ENCODE data around the gene CACNA1C.

DNA sequence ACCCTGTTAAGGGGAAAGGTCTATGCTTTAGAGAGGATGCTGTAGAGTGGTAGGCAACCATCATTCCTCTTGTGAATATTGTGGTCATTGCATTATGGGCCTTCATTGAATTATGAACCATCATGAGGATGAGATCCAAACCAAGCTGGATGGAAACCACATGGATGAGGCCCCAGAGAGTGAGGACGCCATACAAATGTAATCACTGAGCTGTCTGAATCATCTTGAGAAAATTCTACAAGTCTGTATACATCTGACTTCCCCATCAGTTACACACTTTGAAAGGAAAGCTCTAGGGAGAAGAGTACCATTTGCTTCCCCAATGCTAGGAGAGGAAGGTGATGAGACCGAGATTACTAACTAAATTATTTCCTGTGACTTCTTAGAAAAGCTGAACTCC, 172.9 kb downstream of the CACNA1C start:
- TF ChIP-seq, protein P1, sequence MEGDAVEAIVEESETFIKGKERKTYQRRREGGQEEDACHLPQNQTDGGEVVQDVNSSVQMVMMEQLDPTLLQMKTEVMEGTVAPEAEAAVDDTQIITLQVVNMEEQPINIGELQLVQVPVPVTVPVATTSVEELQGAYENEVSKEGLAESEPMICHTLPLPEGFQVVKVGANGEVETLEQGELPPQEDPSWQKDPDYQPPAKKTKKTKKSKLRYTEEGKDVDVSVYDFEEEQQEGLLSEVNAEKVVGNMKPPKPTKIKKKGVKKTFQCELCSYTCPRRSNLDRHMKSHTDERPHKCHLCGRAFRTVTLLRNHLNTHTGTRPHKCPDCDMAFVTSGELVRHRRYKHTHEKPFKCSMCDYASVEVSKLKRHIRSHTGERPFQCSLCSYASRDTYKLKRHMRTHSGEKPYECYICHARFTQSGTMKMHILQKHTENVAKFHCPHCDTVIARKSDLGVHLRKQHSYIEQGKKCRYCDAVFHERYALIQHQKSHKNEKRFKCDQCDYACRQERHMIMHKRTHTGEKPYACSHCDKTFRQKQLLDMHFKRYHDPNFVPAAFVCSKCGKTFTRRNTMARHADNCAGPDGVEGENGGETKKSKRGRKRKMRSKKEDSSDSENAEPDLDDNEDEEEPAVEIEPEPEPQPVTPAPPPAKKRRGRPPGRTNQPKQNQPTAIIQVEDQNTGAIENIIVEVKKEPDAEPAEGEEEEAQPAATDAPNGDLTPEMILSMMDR (IDR thresholded peaks at IDR 0.05; ENCODE audit: low read depth, low read length, poor library complexity, severe bottlenecking) = no peak
- no peak for TF ChIP-seq EZH2phosphoT487 (IDR thresholded peaks at IDR 0.05; ENCODE audit: borderline replicate concordance, low read length)

All from DOHH2 (cell line).